ENCODE results near the gene TIMM23B.
"Not testable (repeated sequence)": the region's sequence is repeated elsewhere in the genome, so short reads cannot be mapped to it uniquely, and the experiment has no call there.

The TIMM23B gene

DNA sequence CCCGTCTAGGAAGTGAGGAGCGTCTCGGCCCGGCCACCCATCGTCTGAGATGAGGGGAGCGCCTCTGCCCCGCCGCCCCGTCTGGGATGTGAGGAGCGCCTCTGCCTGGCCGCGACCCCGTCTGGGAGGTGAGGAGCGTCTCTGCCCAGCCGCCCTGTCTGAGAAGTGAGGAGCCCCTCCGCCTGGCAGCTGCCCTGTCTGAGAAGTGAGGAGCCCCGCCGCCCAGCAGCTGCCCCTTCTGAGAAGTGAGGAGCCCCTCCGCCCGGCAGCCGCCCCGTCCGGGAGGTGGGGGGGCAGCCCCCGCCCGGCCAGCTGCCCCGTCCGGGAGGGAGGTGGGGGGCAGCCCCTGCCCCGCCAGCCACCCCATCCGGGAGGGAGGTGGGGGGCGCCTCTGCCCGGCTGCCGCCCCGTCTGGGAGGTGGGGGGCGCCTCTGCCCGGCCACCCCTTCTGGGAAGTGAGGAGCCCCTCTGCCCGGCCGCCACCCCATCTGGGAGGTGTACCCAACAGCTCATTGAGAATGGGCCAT is 28.5 kb downstream of the TIMM23B start:
- in situ Hi-C loops (cut with HindIII; ENCODE audit: low pct_ligation_motif_present, low pct_unique_long_range_greater_than_20kb, low sequenced_read_pairs): not testable (repeated sequence)

DNA sequence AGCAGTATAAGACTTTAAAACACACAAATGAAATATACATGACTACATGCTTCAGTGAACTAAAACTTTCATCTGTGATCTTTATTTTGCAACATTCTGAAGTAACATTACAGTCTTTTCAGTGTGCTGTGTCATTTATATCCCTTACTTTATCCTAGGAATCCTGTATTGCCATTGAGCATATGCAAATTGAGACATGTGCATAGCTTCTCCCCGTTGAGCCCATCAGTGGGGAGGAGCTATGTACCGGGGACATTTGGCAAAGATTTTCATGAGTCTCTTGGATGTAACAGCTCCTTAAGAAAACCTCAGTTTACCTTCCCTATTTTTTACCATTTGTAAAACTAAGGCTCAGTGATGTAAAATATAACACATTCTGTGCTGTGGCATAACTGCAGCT is 29.6 kb downstream of the TIMM23B start:
- DNase-seq; in situ Hi-C loops (cut with HindIII; ENCODE audit: low pct_ligation_motif_present, low pct_unique_long_range_greater_than_20kb, low sequenced_read_pairs): not testable (repeated sequence)

More for the DNA sequence above, 28.5 kb downstream of the TIMM23B start:
- DNase-seq: not testable (repeated sequence)

DNA sequence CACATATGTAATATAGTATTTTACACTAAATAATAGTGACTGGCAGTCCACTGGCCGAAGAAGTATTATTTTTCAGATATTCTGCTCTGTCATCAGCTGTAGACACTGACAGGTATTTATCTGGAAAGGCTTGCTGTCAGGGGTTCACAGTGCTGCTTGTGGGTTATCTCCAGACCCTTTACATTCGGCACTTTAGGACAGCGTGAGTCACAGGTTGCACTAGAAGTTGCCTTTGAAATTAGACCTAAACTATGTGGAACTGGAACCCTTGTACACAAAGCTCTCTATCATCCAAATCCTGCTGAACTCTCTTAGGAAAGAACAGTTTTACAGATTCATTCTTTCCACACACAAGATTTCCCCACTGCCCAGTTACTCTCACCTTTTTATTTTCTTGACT is 30.2 kb downstream of the TIMM23B start:
- DNase-seq; in situ Hi-C loops (cut with HindIII; ENCODE audit: low pct_ligation_motif_present, low pct_unique_long_range_greater_than_20kb, low sequenced_read_pairs): not testable (repeated sequence)

DNA sequence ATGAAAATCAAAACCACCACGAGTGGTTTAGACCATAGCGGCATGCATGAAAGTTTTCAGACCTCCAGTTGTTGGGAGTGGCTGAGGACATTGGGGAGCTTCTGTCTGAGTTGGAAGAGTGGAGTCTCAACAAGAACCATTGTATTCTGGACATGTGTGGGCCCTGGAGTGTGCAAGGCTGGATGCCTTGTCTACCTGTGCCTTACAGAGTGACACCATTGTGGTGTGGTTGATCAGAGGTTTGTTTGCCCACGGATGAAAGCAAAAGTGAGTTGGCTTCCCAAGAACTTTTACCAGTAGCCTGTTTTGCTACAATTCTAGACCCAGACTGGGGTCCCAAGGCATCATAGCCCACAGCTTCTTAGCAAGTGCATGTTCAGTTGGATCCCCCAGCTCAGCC is 35.9 kb downstream of the TIMM23B start:
- in situ Hi-C loops (cut with HindIII; ENCODE audit: low pct_ligation_motif_present, low pct_unique_long_range_greater_than_20kb, low sequenced_read_pairs); DNase-seq: not testable (repeated sequence)

DNA sequence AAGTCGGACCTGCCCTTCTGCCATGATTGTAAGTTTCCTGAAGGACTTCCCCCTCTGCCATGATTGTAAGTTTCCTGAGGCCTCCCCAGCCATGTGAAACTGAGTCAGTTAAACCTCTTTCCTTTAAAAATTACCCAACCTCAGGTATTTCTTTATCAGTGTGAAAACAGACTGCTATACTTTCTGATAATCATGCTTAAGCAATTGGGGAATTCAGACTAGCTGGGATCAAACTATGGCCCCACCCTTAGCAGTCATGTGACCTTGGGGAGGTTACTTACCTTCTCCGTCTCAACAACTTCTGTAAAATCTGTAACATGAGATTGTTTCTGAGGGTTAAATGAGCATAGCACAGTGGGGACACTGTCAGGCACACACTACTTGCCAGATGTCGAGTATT is 45.4 kb downstream of the TIMM23B start:
- DNase-seq; in situ Hi-C loops (cut with HindIII; ENCODE audit: low pct_ligation_motif_present, low pct_unique_long_range_greater_than_20kb, low sequenced_read_pairs): not testable (repeated sequence)

DNA sequence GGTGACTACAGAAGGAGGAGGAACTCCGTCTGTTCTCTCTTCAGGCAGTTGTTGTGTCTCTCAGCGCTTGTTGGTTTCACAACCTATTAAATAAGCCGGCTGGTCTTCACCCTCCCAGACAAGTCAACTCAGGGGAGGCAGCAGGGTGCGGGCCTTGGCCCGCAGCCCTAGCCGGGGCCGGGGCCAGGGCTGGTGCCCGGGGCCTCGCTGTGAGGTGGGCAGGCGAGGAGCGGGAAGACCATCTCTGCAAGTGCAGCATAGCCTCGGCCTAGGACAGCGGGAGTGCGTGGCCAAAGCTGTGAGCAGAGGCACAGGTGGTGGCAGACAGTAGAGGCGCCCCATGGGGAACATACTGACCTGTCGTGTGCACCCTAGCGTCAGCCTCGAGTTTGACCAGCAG is 46.5 kb downstream of the TIMM23B start, which contains the start of gene AGAP6:
AGAP6 (plus strand) TSS at position 31 of the 400 bp plus-strand sequence; CDS start at position 341, 310 bp downstream.
- DNase-seq; in situ Hi-C loops (cut with HindIII; ENCODE audit: low pct_ligation_motif_present, low pct_unique_long_range_greater_than_20kb, low sequenced_read_pairs): not testable (repeated sequence)

DNA sequence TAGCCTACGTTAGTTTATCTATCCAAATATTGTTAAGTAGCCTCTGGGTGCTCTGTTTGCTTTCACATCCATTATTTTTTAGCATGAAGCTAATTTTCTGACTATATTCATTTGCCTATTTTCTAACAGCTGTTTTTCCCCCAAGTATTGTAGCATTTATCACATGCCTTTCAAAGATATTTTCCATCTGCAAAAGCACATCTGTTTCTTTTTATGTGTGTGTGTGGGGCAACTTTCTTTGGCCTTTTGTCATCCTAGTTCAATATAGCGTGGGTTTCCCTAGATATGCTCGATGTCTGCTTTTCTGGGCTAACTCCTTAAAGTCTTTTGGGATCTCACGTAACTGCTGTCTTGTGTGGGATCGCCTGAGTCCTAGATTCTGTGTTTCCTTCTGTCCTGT is 53.5 kb downstream of the TIMM23B start:
- DNase-seq; in situ Hi-C loops (cut with HindIII; ENCODE audit: low pct_ligation_motif_present, low pct_unique_long_range_greater_than_20kb, low sequenced_read_pairs): not testable (repeated sequence)

DNA sequence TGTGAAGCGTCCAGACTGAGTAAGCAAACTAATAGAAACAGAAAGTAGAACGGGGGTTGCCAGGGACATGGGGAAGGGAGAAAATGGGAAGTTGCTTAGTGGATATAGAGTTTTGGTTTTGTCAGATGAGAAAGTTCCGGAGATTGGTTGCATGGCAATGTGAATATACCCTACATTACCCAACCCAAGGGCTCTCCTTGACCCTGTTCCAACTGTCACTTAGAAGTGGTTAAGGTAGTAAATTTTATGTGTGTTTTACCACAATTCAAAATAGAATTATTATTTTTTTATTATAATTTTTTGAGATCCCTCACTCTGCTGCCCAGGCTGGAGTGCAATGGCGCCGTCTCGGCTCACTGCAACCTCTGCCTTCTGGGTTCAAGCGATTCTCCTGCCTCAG is 72.2 kb downstream of the TIMM23B start:
- DNase-seq; in situ Hi-C loops (cut with HindIII; ENCODE audit: low pct_ligation_motif_present, low pct_unique_long_range_greater_than_20kb, low sequenced_read_pairs): not testable (repeated sequence)

DNA sequence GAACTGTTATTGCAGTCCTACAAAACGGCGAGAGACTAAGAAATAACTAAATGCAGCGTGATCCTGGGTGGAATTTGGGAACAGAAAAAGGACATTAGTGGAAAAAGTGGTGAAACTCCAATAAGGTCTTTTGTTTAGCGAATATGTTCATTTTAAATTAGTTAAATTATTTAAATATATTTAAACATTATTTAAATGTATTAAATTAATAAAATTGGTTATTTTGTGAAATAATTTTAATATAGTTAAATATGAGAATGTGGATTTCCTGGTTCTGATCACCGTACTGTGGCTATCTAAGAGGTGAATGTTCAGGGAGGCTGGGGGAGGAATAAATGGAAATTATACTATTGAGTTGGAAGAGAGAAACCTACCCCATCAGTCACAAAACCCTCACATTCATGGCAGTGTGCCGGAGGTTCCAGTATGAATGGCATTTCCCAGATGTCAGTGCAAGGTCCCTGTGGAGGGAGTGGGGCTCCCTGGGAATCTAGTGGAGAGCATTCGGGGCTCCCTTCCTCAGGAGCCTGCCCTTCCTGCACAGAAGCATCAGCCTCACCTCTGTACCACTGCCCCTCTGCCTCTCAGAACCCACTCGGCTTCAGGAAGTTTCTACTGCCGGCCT is 73.9 kb downstream of the TIMM23B start:
- DNase-seq: not testable (repeated sequence)

DNA sequence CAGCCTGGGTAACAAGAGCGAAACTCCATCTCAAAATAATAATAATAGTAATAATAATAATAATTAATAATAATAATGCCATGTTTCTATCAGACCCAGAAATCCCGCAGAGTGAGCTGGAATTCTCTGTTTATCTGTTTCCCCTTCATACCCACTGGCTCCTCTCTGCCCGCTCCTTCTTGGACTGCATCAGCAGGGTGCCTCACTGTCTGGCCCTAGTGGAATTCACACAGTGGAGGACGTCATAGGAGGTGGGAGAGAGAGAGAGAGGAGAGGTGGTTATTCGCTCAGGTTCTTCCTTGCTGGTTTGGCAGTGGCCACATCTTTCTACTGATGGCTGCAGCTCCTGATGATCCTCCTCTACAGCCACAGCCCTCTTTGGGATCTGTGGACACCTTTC is 75.1 kb downstream of the TIMM23B start:
- in situ Hi-C loops (cut with HindIII; ENCODE audit: low pct_ligation_motif_present, low pct_unique_long_range_greater_than_20kb, low sequenced_read_pairs); DNase-seq: not testable (repeated sequence)

More for the DNA sequence above, 73.9 kb downstream of the TIMM23B start:
- in situ Hi-C loops (cut with HindIII; ENCODE audit: low pct_ligation_motif_present, low pct_unique_long_range_greater_than_20kb, low sequenced_read_pairs): not testable (repeated sequence)

DNA sequence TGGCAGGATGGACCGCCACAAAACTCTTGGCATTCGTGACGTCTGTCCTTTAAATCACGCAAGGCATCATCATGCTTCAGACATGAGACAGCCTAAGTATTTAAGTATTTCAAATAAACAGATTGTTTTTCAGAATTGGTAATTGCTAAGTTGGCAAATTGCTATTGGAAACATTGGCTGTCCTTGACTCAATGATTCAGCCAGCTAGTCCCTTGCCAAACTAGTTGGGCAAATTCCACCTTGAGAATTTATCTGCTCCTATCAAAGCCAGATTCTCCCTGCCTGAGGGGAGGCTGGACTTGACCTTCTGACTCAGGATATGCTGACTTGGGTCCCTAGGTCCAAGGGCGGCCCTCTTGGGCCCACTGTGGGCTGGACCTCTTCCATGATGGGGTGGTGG is 75.8 kb downstream of the TIMM23B start:
- in situ Hi-C loops (cut with HindIII; ENCODE audit: low pct_ligation_motif_present, low pct_unique_long_range_greater_than_20kb, low sequenced_read_pairs); DNase-seq: not testable (repeated sequence)

DNA sequence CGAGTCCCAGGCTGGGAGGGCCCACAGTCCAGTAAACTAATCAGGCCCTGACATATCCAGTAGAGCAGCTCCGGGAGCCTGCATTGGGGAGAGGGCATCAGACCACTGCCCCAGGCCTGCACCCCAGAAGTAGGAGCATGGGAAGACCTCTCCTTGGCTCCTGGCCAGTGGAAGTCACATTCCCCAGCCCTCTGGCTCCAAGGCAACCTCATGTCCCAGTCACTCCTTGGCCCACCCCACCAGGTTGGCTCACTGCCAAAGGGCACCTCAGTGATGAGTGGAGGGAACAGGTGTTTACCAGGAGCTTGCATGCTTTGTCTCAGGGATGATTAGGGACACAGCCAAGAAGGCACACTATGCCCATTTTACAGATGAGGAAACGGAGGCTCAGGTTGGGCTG is 77.4 kb downstream of the TIMM23B start:
- DNase-seq; in situ Hi-C loops (cut with HindIII; ENCODE audit: low pct_ligation_motif_present, low pct_unique_long_range_greater_than_20kb, low sequenced_read_pairs): not testable (repeated sequence)

DNA sequence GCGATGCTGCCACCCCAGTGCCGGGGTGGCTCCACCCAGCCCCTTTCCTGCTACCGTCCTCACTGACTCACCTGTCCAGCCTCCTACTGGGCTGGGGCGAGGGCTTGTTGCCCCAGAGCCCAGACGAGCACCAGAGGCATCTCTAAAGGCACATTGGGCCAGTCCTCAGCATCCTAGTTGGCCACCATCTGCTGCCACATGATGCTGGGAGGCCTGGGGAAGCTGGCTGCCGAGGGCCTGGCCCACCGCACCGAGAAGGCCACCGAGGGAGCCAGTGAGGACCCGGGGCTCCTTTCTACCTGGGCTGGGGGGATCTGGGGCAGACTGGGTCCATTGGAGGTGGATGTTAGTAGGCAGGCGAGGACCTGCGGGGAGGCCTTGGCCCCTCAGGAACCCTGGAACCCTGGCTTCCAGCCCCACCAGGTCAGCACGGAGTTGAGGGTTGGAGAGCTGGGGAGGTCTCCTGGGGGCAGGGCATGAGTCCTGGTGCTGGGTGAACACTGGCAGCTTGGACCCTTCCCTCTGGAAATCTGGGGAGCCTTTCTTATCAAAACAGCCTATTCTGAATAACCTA is 78.7 kb downstream of the TIMM23B start:
- in situ Hi-C loops (cut with HindIII; ENCODE audit: low pct_ligation_motif_present, low pct_unique_long_range_greater_than_20kb, low sequenced_read_pairs); DNase-seq: not testable (repeated sequence)

DNA sequence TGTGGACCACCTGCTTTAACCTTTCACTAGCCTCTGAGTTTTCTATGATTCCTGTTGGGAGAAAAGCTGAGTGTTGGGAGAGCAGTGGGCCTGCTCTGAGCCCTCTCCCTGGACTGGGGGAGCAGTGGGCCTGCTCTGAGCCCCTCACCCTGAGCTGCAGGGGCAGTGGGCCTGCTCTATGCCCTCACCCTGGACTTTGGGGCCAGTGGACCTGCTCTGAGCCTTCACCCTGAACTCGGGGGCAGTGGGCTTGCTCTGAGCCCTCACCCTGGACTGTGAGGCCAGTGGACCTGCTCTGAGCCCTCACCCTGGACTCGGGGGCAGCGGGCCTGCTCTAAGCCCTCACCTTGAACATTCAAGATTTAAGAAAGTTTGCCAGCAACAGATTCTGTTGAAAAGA is 79.8 kb downstream of the TIMM23B start:
- DNase-seq: no peak
- in situ Hi-C loops (cut with HindIII; ENCODE audit: low pct_ligation_motif_present, low pct_unique_long_range_greater_than_20kb, low sequenced_read_pairs): no loop called here
